Measurements from ENCODE around the gene SEPTIN2.
"Not testable (repeated sequence)": the region's sequence is repeated elsewhere in the genome, so short reads cannot be mapped to it uniquely, and the experiment has no call there.

SEPTIN2 gene

DNA sequence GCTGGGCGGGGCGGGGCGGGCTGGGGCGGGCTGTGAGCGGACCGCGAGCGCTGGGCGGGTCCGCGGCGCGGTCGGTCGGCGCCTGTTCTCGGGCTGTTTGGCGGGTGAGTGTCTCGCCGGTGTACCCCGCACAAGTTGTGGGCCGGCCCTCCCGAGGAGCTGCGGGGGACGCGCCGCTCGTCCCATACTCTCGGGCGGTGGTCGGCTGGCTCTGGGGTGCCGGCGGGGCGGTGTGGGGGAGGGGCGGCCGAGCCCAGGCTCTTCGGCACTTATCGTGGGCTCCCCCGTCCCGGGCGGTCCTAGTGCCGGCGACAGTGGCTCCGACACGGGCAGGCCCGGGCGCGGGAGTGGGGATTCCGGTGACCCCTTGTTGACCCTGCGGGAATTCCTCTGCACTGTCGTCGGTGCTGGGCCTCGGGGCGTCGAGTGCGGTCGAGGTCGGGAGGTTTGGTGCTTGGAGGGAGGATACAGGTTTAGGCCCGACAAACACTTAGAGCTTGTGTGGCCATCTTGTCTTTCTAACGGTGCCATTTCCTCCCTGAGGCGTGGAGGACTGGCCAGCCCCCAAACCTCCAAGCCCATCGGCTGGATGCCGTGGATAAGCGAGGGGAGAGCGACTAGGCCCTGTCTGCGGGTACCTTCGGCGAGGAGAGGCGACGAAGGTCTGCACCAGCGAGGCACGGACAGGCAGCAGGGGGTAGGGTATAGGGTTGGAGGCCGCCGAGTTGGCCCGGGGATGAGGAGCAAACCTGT lies at the start of gene SEPTIN2:
TSS of gene SEPTIN2 (plus strand) at position 47 of the 753 bp plus-strand sequence. CDS start 8,308 bp downstream, outside the sequence.
- DNase-seq, result peak; percentile 84

DNA sequence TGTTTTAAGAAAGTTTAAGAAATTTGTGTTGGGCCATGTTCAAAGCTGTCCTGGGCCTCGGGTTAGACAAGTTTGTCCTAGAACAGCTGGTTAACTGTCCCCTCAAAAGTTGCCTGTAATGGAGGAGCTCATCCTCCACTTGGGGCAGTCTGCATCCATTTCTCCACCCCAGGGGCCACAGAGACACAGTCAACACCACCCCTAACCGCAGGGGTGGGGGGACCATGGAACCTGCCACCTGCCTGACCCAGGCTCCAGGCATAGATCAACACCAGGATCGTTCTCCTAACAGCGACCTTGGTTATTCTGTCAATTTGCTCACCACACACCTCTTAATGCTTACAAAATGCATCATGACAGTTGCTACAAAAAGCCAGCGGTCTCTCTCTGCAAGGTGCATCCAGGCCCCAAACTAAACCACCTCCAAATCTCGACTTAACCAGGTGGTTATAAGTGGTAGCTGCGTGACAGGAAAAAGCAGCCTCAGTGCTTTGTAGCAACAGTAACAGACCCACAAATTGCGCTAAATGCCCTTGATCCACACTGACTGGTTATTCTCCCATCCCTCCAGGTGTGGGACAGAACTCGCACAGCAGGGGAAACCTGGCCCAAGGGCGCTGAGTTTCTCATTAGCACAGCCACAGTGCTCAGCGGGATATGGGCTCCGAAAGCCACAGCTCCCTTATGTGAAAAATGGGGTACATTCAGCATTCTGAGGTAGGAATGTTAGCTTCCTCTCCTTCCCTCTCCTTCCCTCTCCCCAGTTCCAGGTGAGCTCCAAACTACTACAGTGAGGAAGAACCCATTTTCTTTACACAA lies 48.3 kb upstream of the SEPTIN2 start:
- DNase-seq, result no peak

- DNase-seq, result no peak
Measured at GRCh38 chr2:241268306-241268705, 47.4 kb upstream of the SEPTIN2 start.

DNA sequence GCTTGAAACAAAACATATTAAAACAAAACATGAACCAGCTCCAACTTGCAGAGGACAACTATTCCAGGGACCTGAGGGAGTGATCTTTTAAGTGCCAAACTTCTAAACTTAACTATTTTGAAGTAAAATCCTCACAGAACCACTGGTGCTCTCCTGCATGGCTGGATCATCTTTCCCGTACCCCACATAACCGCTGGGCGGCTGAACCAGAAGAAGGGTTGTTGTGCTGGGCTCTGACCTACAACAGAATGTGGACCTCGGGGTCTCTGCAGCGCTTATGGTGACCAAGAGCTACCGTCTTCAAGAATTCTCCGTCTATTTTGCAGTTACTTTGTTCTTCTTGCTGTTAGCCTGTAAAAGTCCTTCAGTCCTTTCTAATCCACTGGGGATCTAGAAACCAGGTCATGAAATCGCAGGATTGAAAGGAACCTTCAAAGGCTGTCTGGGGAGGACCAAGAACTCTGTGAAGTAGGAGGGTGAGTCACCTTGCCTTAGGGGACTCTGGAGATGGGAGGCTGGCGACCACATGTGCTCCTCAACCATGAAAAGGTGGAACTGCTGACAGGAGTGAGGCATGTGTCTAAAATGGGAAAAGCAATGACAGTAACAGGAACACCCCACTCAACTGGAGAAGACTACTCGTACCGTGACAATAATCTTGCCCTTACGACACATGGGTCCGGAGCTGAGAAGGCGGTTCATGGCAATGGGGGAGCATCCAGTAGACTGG lies 46.8 kb upstream of the SEPTIN2 start:
- no peak for DNase-seq

- no peak for DNase-seq
Measured at GRCh38 chr2:241269707-241270520, 45.8 kb upstream of the SEPTIN2 start.

- no peak for DNase-seq
Measured at GRCh38 chr2:241270531-241270930, 45.2 kb upstream of the SEPTIN2 start.

GRCh38 chr2:241271706-241272302 lies 43.9 kb upstream of the SEPTIN2 start:
- peak; percentile 55 for DNase-seq

DNA sequence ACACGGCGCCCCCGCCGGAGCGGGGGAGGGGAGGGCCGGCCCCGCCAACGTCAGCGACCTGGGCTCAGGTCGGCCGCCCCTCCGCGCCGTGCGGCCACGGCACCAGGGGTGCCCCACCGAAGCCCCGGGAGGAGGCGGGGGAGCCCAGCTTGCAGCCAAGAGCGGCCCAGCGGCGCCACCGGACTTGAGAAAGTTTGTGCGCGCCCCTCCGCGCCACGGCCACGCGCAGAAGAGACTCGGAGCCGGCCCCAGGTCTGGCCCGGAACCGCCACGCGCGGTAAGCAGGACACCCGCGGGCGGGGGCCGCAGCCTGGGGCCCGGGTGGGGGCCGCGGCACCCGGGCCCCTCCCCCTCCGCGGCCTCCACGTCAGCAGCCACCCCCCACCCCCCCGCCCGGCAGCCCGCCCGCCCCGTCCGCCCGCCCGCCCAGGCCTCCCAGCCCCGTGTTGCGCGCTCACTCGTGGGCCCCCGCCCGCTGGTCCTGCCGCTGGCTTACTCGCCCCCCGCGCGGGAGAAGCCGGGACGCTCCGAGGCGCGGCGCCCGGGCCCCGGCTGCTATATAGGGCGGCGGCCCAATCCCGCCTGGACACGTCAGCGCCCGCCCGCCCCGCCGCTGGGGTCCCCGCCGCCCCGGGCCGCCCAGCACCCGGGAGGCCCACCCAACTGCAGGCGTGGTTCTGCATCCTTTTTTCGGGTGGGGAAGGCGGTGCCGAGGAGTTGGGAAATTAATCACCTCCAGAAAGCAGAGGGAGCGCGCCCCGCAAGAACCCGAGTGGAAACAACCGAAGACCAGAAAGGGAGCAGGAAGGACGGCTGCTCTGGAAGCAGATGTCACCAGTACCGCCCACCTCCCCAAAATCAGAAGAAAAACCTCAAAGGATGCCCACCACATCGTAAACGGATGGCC lies 43.2 kb upstream of the SEPTIN2 start:
- peak; percentile 59 for DNase-seq

DNA sequence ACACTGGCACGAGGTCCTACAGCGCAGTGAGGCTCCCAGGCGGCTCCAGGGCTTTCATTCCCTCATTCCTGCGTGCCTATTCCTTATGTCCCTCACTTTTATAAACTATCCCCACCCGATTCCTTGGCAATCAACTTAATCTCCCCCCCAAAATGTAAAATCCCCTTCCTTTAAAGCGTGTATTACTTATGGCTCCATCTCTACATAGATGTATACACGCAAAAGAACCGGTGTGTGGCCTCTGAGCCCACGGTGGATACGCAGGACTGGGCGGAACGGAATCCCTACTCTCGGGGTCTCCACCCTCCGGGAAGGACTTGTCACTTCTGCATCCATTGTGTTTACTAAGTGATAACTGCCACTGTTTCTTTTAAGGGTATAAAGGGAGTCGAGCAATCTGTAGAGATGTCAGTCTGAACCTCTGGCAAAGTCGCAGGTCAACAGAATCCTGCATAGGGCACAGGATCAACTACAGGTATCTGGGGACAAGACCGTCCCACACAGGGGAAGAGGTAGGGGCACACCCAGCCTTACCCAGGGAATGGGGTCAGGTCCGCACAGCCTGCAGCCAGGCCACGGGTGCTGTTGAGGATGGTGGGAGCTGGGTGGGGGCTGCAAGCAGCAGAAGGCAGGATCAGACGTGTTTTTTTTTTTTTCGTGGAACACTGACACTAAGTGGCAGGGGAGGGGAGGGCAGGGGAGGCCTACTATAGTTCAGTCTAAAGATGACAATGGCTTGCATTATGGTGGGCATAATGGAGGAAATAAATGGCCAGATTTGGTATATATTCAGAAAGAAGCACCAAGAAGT lies 42.3 kb upstream of the SEPTIN2 start:
- DNase-seq, result no peak

- DNase-seq, result no peak
Measured at GRCh38 chr2:241274127-241274526, 41.6 kb upstream of the SEPTIN2 start.

- no peak for DNase-seq
Measured at GRCh38 chr2:241275504-241275903, 40.2 kb upstream of the SEPTIN2 start.

GRCh38 chr2:241275910-241276309 lies 39.8 kb upstream of the SEPTIN2 start:
- no peak for DNase-seq

GRCh38 chr2:241278306-241278705 lies 37.4 kb upstream of the SEPTIN2 start:
- DNase-seq, result not testable (repeated sequence)

- no peak for DNase-seq
Measured at GRCh38 chr2:241279413-241279812, 36.3 kb upstream of the SEPTIN2 start.

GRCh38 chr2:241279828-241280227 lies 35.9 kb upstream of the SEPTIN2 start:
- DNase-seq, result no peak

DNA sequence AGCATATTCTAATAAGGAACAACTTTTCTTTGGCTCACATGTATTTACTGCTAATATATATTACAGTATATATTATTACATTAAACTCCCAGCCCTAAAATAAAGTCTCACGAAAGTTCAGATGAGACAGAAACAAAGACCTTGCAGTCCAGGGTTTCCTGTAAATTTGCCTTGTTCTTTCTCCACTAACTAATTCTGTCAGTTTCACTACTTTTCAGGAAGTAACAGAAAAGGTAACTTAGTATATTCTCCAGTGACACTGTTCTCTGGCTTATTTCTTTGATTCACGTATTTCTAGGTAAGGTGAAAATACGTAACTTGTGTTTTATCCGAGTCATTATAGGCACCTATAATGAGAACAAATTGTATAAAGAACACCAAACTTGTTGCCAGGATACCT lies 35.4 kb upstream of the SEPTIN2 start:
- no peak for DNase-seq

- DNase-seq, result no peak
Measured at GRCh38 chr2:241282555-241282954, 33.2 kb upstream of the SEPTIN2 start.

DNA sequence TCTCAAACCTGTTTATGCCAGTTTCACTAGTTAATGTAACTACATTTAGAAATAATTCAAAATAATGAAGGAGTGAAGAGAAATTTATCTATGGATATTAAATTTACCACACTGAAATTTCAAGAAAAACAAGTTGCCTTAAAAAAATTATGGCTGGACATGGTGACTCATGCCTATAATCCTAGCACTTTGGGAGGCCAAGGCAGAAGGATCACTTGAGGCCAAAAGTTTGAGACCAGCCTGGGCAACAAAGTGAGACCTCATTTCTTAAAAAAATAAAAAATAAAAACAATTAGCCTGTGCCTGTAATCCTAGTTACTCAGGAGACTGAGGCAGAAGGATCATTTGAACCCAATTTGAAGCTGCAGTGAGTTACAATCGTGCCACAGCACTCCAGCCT lies 30.1 kb upstream of the SEPTIN2 start:
- DNase-seq, result no peak

DNA sequence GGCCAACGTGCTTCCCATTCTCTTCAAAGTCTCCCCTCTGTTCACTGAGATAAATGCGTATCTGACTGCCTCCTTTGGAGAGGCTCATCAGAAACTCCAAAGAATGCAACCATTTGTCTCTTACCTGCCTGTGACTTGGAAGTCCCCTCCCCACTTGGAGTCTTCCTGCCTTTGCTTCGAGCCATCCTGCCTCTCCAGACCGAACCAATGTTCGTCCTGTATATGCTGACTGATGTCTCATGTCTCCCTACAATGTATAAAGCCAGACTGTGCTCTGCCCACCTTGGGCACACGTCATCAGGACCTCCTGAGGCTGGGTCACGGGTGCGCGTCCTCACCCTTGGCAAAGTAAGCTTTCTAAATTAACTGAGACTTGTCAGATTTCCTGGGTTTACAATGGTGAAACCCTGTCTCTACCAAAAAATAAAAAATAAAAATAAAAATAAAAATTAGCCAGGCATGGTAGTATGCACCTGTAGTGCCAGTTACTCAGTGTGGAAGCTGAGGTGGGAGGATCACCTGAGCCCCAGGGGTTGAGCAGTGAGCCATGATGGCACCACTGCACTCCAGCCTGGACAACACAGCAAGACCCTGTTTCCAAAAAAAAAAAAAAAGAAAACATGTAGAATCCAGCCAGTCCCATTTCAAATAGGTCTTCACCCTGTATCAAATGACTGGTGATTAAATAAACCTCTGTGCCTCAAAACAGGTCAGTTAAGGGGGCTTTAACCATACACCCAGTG lies 29.2 kb upstream of the SEPTIN2 start:
- DNase-seq, result no peak

All from CD4-positive, alpha-beta T cell treated with Interleukin-21 for 1 hour (primary cell).